GM19463 (cell line): ENCODE measurements around the gene DNMT3L.
"Not testable (repeated sequence)": the region's sequence is repeated elsewhere in the genome, so short reads cannot be mapped to it uniquely, and the experiment has no call there.

ENCODE experiments used
- ATAC-seq: cut with Tn5 transposase; IDR thresholded peaks from one replicate; pipeline ENCODE4 v1.9.1; 2021; ENCODE audit warnings: mild to moderate bottlenecking, moderate library complexity; ENCODE audit not compliant: unreplicated experiment

Gene DNMT3L

GRCh38 chr21:44199448-44199847, 62.2 kb downstream of the DNMT3L start:
- no peak for ATAC-seq

- ATAC-seq = not testable (repeated sequence)
These were observed 64.6 kb downstream of the DNMT3L start for GRCh38 chr21:44197156-44197516.
